GM10248 (cell line): ENCODE data around the gene DAB1.

Experiments
- CTCF ChIA-PET: fragments of 300-600 bp; sonication (Branson Sonifier 250); formaldehyde crosslinking; extraction: SDS; loops from one replicate; lab custom pipeline; 2021; ENCODE audit warnings: antibody characterized with exemption; lab: Yijun Ruan, JAX
- POLR2A ChIA-PET: fragments of 350-650 bp; sonication (Branson Sonifier 250); formaldehyde crosslinking; extraction: SDS; loops from one replicate; lab custom pipeline; 2020; ENCODE audit warnings: antibody characterized with exemption; lab: Yijun Ruan, JAX
- DNase-seq: peaks from one replicate; pipeline ENCODE4 v3.0.0; 2012; ENCODE audit errors: extremely low spot score
- TF ChIP-seq, protein P1 (sequence below): IDR thresholded peaks from 2 replicates; pipeline ENCODE4 v1.5.1; 2012; ENCODE audit warnings: mild to moderate bottlenecking, low read depth; ENCODE audit errors: extremely low read depth, missing control alignments, control extremely low read depth

Gene DAB1

GRCh38 chr1:57378534-57378933, 45.3 kb downstream of the DAB1 start:
- ChIA-PET POLR2A (no interaction called here), CTCF (interaction anchor here (1.2 kb wide), 1 partner anchor 10 kb away, joined by 4 read pairs; no protein-coding TSS in a partner anchor)
- DNase-seq, result no peak
- TF ChIP-seq, protein P1, sequence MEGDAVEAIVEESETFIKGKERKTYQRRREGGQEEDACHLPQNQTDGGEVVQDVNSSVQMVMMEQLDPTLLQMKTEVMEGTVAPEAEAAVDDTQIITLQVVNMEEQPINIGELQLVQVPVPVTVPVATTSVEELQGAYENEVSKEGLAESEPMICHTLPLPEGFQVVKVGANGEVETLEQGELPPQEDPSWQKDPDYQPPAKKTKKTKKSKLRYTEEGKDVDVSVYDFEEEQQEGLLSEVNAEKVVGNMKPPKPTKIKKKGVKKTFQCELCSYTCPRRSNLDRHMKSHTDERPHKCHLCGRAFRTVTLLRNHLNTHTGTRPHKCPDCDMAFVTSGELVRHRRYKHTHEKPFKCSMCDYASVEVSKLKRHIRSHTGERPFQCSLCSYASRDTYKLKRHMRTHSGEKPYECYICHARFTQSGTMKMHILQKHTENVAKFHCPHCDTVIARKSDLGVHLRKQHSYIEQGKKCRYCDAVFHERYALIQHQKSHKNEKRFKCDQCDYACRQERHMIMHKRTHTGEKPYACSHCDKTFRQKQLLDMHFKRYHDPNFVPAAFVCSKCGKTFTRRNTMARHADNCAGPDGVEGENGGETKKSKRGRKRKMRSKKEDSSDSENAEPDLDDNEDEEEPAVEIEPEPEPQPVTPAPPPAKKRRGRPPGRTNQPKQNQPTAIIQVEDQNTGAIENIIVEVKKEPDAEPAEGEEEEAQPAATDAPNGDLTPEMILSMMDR, result no peak

- no peak for DNase-seq
- CTCF ChIA-PET, result interaction anchor here (1.2 kb wide), 1 partner anchor 9 kb away, joined by 4 read pairs; no protein-coding TSS in a partner anchor
- TF ChIP-seq, protein P1, result no peak
- POLR2A ChIA-PET, result no interaction called here
These were observed 46.3 kb downstream of the DAB1 start for GRCh38 chr1:57377339-57378139.

DNA sequence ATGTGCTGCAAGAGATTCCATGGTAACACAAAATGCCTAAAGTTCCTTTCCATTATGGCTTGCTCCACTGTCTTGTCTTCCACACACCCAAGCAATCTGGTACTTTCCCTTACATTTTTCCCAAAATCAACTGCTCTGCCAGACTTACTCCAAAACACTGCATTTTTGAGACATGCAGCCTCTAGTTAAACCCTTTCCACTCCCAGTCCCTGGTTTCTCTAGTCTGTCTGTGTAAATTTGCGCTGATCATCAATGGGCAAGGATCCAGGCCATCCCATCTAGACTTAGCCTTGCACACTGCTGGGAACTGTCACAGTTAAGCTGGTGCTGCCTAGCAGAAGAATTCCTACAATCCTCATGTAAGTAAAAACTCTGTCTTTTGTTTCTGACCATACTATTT, 47.8 kb downstream of the DAB1 start:
- ChIA-PET CTCF (no interaction called here), POLR2A (no interaction called here)
- TF ChIP-seq, protein P1, result no peak
- no peak for DNase-seq

DNA sequence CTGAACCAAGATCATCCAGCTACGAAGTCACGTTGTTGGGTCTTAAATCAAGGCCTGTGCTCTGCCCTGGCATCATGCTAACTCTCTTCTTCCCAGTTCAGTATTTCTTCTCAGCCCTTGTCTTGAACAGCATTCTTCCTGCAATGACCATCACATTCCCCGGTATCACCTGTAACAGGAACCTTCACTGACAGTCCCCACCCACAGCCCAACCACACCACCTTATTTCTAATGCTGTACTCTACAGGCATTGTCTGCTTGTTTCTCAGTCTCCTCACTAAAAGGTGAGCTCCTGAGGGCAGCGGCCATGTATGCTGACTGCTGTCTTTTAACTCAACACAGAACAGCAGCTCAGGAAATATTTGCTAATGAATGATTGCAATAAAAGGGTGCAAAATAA, 54.0 kb downstream of the DAB1 start:
- POLR2A ChIA-PET, result no interaction called here
- TF ChIP-seq, protein P1, result no peak
- no peak for DNase-seq
- CTCF ChIA-PET, result interaction anchor here (1.8 kb wide), 1 partner anchor 8 kb away, joined by 4 read pairs; no protein-coding TSS in a partner anchor

GRCh38 chr1:57367945-57368344, 55.9 kb downstream of the DAB1 start:
- DNase-seq, result no peak
- TF ChIP-seq, protein P1, result no peak
- CTCF ChIA-PET, result interaction anchor here (1.8 kb wide), 1 partner anchor 10 kb away, joined by 4 read pairs; no protein-coding TSS in a partner anchor

DNA sequence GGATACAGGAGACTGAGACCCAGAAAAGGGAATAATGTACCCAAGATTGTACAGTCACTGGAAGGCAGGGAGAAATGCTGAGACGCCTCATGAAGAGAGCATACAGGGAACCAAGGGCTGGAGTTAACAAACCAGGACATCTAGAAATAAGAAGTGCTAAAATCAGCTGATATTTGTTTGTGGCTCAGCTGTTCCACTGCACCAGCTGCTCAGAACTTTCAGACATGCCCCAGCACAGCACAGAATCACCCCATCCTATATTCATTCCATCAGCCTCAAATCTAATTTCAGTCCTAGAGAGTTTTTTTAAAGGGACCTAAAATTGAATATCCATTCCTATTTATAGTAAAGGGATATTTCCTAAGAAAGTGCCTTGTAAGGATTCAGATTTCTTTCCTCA, 60.2 kb downstream of the DAB1 start:
- ChIA-PET POLR2A (interaction anchor here (0.5 kb wide), 1 partner anchor 34 kb away, joined by 6 read pairs; no protein-coding TSS in a partner anchor), CTCF (no interaction called here)
- TF ChIP-seq, protein P1, result no peak
- no peak for DNase-seq

More at GRCh38 chr1:57367945-57368344, 55.9 kb downstream of the DAB1 start:
- POLR2A ChIA-PET, result no interaction called here
